Fibroblast of the aortic adventitia (primary cell): Measurements from ENCODE around the gene AP3S2. TPM values are rescaled to one million over a fixed set of nuclear protein-coding genes. Genes with fewer than 3 reads are reported as not detected.

Experiments
- DNase-seq: peaks from one replicate; pipeline ENCODE4 v3.0.0-alpha.2; 2010; ENCODE audit warnings: low read depth
- H3K4me3 ChIP-seq: 2 replicates; pipeline ENCODE4 v1.5.1; 2011; ENCODE audit warnings: low read depth, mild to moderate bottlenecking, control low read depth, low read length, moderate library complexity
- CTCF ChIP-seq: IDR thresholded peaks from 2 replicates; pipeline ENCODE4 v1.5.1; 2011; ENCODE audit warnings: mild to moderate bottlenecking, low read length, control low read depth, inconsistent platforms; ENCODE audit not compliant: insufficient read depth
- total RNA-seq: library from RNA; depleted of rRNA; stranded (reverse); fragments of >200 nt; gene quantifications from 2 replicates; pipeline ENCODE4 v1.2.3, GENCODE V29; 2012; ENCODE audit warnings: low replicate concordance

The AP3S2 gene
- total RNA-seq, 1 donor = 63.5 TPM

GRCh38 chr15:89912145-89912673 lies 18.4 kb upstream of the AP3S2 start:
- no peak for TF ChIP-seq CTCF
- peak; percentile 27 for DNase-seq
- H3K4me3 ChIP-seq = peak overlapping the region; percentile 75

GRCh38 chr15:89910891-89911626 lies 17.3 kb upstream of the AP3S2 start:
- no peak for DNase-seq
- H3K4me3 ChIP-seq = no peak overlapping the region
- TF ChIP-seq CTCF = no peak

GRCh38 chr15:89909611-89910010 lies 15.8 kb upstream of the AP3S2 start:
- no peak overlapping the region for H3K4me3 ChIP-seq
- no peak for DNase-seq
- no peak for TF ChIP-seq CTCF

- TF ChIP-seq CTCF = no peak
- no peak overlapping the region for H3K4me3 ChIP-seq
- no peak for DNase-seq
These were observed 14.4 kb upstream of the AP3S2 start for GRCh38 chr15:89908226-89908625.

GRCh38 chr15:89907289-89907688 lies 13.5 kb upstream of the AP3S2 start:
- no peak for DNase-seq

GRCh38 chr15:89905846-89906378 lies 12.1 kb upstream of the AP3S2 start:
- no peak overlapping the region for H3K4me3 ChIP-seq
- no peak for TF ChIP-seq CTCF
- no peak for DNase-seq

More at GRCh38 chr15:89907289-89907688, 13.5 kb upstream of the AP3S2 start:
- H3K4me3 ChIP-seq = no peak overlapping the region
- no peak for TF ChIP-seq CTCF
